Stimulated activated naive CD8-positive, alpha-beta T cell treated with anti-CD3 and anti-CD28 coated beads, Interleukin-15, Interleukin-2, amounts not matched to agents 100 ng/mL and 50 ng/mL, for 24 hours (primary cell): ENCODE data around the gene PDE6C.

ENCODE experiments used
- H3K27ac Mint-ChIP-seq: one replicate; pipeline ENCODE4 v1.8.0; 2021; ENCODE audit warnings: mild to moderate bottlenecking, mixed read lengths
- H3K27me3 Mint-ChIP-seq: one replicate; pipeline ENCODE4 v1.8.0; 2021; ENCODE audit warnings: mixed read lengths
- H3K36me3 Mint-ChIP-seq: one replicate; pipeline ENCODE4 v1.8.0; 2021; ENCODE audit warnings: low read depth, mixed read lengths
- H3K4me1 Mint-ChIP-seq: one replicate; pipeline ENCODE4 v1.8.0; 2021; ENCODE audit warnings: low read depth, mixed read lengths
- H3K4me3 Mint-ChIP-seq: one replicate; pipeline ENCODE4 v1.8.0; 2021; ENCODE audit warnings: mild to moderate bottlenecking, mixed read lengths
- H3K9me3 Mint-ChIP-seq: one replicate; pipeline ENCODE4 v1.8.0; 2021; ENCODE audit warnings: mixed read lengths

Gene PDE6C

DNA sequence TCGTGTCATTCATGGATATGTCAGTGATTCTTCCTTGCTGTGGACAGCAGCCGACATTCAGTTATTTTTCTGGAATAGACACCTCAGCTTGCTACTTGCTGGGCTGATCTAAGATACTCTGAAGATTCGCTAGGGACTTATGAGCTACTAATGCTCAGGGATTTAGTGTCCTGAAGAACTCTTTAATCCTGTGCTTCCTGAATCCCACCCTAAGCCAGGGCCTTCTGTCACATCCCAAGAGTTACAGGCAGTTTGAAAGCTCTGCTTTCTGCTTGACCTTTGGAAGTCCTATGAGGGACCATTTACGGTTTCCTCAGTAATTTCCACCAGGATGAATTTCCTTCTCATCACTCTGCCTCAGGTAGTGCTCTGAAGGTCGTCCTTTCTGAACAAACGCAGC lies at the start of gene PDE6C:
Gene PDE6C (plus strand): TSS at position 227 of the 400 bp plus-strand sequence. CDS start 189 bp downstream, outside the sequence.
- no peaks in the 10 kb centered on the region for H3K4me1 Mint-ChIP-seq

DNA sequence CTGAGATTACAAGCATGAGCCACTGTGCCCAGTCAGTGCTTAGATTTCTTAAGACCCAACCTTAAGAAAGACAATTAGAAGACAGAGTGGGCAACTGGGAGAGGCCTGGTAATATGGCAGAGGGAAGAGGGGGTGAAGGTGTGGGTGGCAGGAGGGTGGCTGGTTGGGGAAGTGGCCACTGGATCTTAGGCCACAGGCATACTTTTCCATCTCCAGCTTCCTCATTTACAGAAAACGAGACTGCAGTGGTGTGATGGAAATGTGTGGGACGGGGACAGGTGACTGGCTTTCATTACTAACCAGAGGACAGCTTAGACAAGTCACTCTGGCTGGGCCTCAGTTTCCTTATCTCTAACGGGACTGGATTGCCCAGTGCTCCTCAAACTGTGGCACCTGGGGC lies 46.9 kb upstream of the PDE6C start:
- Mint-ChIP-seq H3K4me3 (no peak overlapping the region), H3K36me3 (no peaks in the 10 kb centered on the region), H3K4me1 (no peaks in the 10 kb centered on the region), H3K27me3 (peaks cover 59% of the 10 kb centered on the region), H3K9me3 (no peaks in the 10 kb centered on the region), H3K27ac (no peak overlapping the region)

More for the DNA sequence above, at the start of gene PDE6C:
- H3K36me3 Mint-ChIP-seq: no peaks in the 10 kb centered on the region
- no peaks in the 10 kb centered on the region for H3K9me3 Mint-ChIP-seq
- no peak within 1 kb of the TSS for H3K4me3 Mint-ChIP-seq
- H3K27ac Mint-ChIP-seq: no peak within 1 kb of the TSS
- H3K27me3 Mint-ChIP-seq: peaks cover 14% of the 10 kb centered on the region

DNA sequence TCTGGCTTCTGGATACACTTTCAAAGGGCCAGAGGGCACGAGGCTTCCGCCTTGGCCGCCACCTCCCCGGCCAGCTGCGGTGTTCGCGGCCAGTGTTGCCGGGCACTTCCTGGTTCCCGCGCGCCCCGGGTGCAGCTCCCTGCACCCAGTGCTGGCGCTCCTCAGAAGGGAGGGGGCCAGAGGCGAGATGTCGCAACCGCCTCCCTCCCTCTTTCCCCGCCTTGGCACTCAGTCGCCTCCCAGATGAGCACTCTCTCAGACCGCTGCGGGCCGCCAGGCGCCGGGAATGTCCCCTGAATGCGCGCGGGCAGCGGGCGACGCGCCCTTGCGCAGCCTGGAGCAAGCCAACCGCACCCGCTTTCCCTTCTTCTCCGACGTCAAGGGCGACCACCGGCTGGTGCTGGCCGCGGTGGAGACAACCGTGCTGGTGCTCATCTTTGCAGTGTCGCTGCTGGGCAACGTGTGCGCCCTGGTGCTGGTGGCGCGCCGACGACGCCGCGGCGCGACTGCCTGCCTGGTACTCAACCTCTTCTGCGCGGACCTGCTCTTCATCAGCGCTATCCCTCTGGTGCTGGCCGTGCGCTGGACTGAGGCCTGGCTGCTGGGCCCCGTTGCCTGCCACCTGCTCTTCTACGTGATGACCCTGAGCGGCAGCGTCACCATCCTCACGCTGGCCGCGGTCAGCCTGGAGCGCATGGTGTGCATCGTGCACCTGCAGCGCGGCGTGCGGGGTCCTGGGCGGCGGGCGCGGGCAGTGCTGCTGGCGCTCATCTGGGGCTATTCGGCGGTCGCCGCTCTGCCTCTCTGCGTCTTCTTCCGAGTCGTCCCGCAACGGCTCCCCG lies 45.7 kb upstream of the PDE6C start, which contains the start of gene FFAR4:
Gene FFAR4 (plus strand): TSS at position 231 of the 842 bp plus-strand sequence. CDS start 56 bp downstream, at position 287.
- Mint-ChIP-seq H3K4me3 (no peak within 1 kb of the TSS), H3K36me3 (no peaks in the 10 kb centered on the region), H3K27me3 (peaks cover 55% of the 10 kb centered on the region), H3K9me3 (no peaks in the 10 kb centered on the region), H3K27ac (no peak within 1 kb of the TSS), H3K4me1 (no peaks in the 10 kb centered on the region)

DNA sequence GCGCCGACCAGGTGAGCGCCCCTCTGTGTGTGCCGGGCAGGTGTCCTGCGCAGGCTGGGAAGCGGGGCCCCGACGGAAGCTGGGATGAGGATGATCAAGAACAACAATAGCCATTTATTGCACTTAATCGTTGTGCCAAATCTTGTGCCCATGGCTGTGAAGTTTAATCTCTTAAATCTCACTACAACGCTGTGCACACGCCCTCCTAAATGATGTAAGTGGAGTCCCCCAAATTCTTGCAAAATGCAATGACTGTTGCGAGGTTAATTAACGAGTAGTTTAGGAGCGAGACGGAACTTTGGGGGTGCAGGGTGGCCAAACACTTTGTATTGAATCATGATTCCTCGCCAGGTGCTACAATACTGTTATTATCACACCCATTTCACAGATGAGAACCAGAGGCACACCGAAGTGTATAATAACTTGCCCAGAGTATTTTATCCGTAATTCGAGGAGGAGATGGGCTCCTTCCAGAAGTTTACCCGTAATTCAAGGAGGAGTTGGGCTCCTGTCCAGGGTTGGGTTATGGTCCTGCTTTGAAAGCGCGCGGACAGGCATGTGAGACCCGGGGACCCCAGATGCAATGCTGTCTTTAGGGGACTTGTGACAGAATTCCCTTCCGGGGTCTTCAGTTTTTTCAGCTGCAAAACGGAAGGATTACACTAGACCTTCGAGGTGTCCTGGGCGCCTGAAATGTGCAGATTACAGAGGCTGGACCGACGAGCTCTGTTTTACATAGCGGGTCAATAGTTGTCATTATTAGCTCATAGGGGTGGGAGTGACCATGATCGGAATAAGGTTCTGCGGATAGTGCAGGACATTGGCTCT lies 44.8 kb upstream of the PDE6C start:
- no peaks in the 10 kb centered on the region for H3K4me1 Mint-ChIP-seq
- H3K27ac Mint-ChIP-seq: no peak overlapping the region
- H3K36me3 Mint-ChIP-seq: no peaks in the 10 kb centered on the region
- no peaks in the 10 kb centered on the region for H3K9me3 Mint-ChIP-seq
- H3K27me3 Mint-ChIP-seq: peaks cover 61% of the 10 kb centered on the region
- H3K4me3 Mint-ChIP-seq: no peak overlapping the region

DNA sequence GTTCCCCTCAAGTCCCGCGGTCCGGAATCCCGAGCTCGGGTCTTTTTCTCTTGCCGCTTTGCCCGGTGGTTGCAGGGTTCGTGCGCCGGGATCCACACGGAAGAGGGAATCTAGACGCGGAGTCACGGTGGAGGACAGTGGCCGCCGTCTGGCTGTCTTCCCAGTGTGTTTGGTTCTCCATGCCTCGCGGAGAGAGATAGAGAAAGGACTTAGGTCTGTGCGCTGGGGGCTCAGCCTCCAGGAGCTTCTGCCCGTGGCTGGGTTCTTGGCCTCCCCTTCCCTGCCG lies 44.3 kb upstream of the PDE6C start:
- no peaks in the 10 kb centered on the region for H3K9me3 Mint-ChIP-seq
- H3K27me3 Mint-ChIP-seq: peaks cover 67% of the 10 kb centered on the region

DNA sequence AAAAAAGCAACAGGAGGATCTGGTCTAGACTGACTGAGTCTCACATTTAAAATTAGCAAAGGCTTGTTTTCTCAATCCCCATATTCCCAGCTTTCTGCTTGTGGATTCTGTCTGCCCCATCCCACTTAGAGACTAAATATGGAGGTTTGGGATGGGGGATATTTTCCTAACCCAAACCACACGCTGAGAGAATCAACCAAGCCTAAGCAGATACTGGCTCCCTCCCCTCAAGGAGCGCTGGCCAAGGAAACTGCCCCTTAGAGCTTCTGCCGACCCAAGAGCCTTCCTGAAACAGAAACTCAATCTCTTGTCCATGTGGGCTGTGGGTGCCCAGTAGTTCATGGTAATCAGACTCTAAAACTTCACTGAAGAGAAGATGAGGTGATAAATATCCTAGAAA lies 42.0 kb upstream of the PDE6C start:
- Mint-ChIP-seq H3K27me3 (peaks cover 71% of the 10 kb centered on the region), H3K4me3 (no peak overlapping the region), H3K9me3 (no peaks in the 10 kb centered on the region), H3K4me1 (peaks cover 4% of the 10 kb centered on the region), H3K27ac (no peak overlapping the region), H3K36me3 (no peaks in the 10 kb centered on the region)

More for the DNA sequence above, 44.3 kb upstream of the PDE6C start:
- Mint-ChIP-seq H3K4me3 (no peak overlapping the region), H3K27ac (no peak overlapping the region), H3K36me3 (no peaks in the 10 kb centered on the region), H3K4me1 (no peaks in the 10 kb centered on the region)

DNA sequence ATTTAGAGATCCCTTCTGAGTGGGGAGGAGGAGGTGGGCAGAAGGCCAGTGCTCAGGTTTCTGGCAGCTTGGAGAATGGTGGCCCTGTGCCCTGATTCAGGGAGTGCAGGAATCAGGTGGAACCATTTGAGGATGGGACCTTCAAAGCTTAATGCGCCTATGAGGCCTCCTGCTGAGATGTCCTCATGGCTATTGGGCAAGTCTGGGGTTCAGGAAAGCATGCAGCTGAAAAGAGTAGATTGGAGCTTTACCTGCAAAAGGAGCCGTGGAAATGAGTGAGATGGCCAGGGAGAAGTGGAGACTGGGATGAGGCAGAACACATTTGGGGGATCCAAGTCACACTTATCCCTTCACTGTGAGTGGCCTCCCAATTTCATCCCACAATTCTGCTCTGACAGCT lies 39.7 kb upstream of the PDE6C start:
- peaks cover 4% of the 10 kb centered on the region for H3K4me1 Mint-ChIP-seq
- H3K27ac Mint-ChIP-seq: no peak overlapping the region
- H3K9me3 Mint-ChIP-seq: no peaks in the 10 kb centered on the region
- H3K4me3 Mint-ChIP-seq: no peak overlapping the region
- peaks cover 56% of the 10 kb centered on the region for H3K27me3 Mint-ChIP-seq
- no peaks in the 10 kb centered on the region for H3K36me3 Mint-ChIP-seq

DNA sequence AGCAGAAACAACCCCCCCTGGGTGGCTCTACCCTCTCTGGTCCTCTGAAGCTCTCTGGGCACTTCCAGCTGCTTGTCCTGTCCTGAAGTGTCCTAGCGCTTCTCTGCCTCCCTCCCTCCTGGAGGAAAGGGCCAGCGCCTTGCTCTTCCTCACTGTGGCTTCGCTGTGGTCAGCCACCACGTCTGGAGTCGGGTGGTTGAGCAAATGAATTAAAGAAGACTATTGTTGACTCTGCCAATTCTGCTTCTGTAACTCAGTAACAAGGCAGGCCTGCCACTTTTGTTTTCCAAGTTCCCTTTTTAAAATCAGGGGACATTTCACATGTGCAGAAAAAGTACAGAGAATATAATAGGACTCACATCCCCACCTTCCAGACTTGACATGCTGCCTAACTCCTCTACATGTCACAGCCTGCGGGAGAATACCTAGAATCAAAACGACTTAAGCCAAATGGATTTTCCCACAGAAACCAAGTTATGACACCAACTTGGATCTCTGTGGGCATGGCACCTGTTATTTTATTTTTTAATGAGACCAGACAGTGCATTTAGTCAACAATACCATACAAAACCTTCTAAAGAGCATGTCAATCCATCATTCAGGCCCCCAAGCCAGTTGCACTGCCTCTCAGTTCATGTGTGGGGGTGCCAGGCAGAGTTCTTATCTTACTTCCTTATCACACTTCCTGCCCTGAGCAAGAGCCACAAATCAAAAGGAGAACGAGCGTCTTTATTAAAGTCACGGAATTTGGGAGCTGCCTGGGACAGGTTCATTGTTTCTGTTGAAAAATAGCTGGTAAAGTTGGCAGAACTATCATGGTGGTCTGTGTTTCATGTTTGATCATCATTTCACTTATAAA lies 39.1 kb upstream of the PDE6C start:
- Mint-ChIP-seq H3K36me3 (no peaks in the 10 kb centered on the region), H3K4me1 (peaks cover 4% of the 10 kb centered on the region), H3K27me3 (peaks cover 53% of the 10 kb centered on the region), H3K9me3 (no peaks in the 10 kb centered on the region), H3K27ac (no peak overlapping the region), H3K4me3 (no peak overlapping the region)

DNA sequence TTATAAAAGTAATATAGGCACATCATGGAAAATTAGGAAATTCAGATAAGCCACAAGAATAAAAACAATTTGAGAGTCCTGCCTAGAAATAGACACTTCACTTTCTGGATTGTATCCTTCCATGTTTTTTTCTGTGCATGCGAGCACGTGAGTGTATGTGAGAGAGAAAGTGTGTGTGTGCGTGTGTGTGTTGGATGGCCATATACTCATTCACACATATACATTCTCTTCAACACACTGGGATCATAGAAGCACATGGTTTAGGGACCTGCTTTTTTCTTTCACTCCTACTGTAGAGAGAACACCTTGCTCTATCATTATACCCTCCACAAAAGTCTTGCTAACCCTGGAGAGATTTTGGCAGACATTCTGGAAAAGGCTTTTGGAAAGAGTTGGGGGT lies 38.4 kb upstream of the PDE6C start:
- H3K27ac Mint-ChIP-seq: no peak overlapping the region
- peaks cover 49% of the 10 kb centered on the region for H3K27me3 Mint-ChIP-seq
- H3K36me3 Mint-ChIP-seq: no peaks in the 10 kb centered on the region
- no peaks in the 10 kb centered on the region for H3K9me3 Mint-ChIP-seq
- peaks cover 4% of the 10 kb centered on the region for H3K4me1 Mint-ChIP-seq
- no peak overlapping the region for H3K4me3 Mint-ChIP-seq

DNA sequence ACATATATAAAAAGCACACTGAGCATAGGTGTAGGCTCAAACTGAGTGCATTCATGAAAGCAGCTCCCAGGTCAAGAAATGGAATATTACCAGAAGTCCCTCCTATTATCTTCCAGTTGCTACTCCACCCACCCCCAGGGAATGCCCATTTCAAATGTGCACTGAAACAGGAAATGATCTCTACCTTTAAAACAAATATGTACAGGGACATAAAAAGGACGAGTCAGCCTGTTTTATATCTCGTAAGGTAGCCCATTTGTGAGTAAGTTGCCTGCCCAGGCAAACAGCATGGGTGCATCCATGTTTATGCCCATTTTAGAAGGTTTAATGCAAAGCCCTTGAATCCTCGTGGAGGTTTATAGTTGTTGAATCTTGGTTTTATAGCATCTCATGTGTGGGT lies 35.4 kb upstream of the PDE6C start:
- no peak overlapping the region for H3K27ac Mint-ChIP-seq
- H3K9me3 Mint-ChIP-seq: peaks cover 6% of the 10 kb centered on the region
- no peak overlapping the region for H3K4me3 Mint-ChIP-seq
- no peaks in the 10 kb centered on the region for H3K36me3 Mint-ChIP-seq
- H3K4me1 Mint-ChIP-seq: peaks cover 4% of the 10 kb centered on the region
- peaks cover 38% of the 10 kb centered on the region for H3K27me3 Mint-ChIP-seq

DNA sequence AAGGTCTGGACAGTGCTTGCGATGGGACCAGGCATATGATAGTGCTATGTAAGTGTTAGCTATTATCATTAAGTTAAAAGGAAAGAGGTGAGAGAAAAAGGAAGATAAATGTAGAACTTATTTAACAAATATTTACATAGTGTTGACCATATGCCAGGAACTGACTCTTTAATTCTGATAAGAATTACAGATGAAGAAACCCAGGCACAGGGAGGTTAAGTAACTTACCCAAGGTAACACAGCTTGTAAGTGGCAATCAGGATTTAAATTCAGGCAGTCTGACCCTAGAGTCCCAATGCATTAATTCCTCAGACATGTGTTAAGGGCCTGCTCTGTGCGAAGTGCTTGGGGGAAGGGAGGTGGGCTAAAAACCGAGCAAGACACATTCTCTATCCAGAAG lies 34.8 kb upstream of the PDE6C start:
- H3K27ac Mint-ChIP-seq: no peak overlapping the region
- peaks cover 4% of the 10 kb centered on the region for H3K4me1 Mint-ChIP-seq
- peaks cover 6% of the 10 kb centered on the region for H3K9me3 Mint-ChIP-seq
- no peak overlapping the region for H3K4me3 Mint-ChIP-seq
- H3K36me3 Mint-ChIP-seq: no peaks in the 10 kb centered on the region
- peaks cover 33% of the 10 kb centered on the region for H3K27me3 Mint-ChIP-seq

DNA sequence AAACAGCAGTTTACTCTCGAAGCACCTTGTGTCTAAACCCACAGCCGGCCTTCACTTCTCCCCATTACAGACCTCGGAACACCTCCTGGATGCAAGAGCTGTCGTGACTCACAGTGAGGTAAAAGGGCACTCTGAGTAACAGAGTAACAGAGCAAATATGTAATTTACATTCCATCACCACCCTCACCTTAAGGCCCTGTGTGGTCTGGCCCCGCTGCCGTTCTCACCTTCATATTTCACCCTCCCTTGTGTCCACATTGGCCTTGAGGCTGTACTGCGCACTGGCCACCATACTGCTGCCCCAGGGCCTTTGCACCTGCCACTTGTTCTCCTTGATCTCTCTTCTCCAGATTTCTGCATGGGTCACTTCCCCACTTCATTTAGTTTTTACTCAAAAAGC lies 33.2 kb upstream of the PDE6C start:
- no peak overlapping the region for H3K27ac Mint-ChIP-seq
- peaks cover 6% of the 10 kb centered on the region for H3K9me3 Mint-ChIP-seq
- H3K4me3 Mint-ChIP-seq: no peak overlapping the region
- no peaks in the 10 kb centered on the region for H3K4me1 Mint-ChIP-seq
- H3K27me3 Mint-ChIP-seq: peaks cover 21% of the 10 kb centered on the region
- H3K36me3 Mint-ChIP-seq: no peaks in the 10 kb centered on the region

DNA sequence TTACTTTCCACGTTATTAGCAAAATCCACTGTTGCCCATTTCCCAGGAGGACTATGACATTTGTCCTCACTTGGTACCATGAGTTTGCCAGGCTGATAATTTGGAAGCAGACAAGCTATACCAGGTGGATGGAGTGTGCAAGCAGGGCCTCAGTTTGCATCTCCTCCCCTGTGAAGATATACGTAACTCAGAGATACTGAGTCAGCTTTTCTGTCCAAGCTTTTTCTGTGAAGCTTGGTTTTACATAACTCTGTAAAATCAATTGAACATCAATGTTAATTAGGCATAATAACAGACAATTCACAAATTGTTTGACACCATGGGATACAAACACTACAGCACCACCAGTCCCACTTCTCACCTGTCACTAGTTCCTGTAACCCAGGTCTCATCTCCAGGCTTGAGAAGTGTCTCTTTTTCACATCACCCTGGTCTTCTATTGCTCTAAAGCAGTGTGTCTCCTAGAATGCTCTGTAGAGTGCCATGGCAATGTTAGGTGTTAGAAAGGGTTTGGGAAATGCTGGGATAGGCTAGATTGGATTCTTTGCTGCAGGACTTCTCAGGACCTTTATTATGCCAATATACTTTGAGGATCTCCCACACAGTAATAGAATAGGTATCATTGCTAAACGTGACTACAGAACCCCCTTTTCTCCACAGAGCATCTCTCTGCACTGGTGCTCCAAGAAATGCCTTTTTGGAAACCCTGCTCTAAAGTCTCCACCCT lies 32.2 kb upstream of the PDE6C start:
- no peaks in the 10 kb centered on the region for H3K36me3 Mint-ChIP-seq
- no peak overlapping the region for H3K4me3 Mint-ChIP-seq
- no peak overlapping the region for H3K27ac Mint-ChIP-seq
- peaks cover 20% of the 10 kb centered on the region for H3K27me3 Mint-ChIP-seq
- H3K4me1 Mint-ChIP-seq: no peaks in the 10 kb centered on the region
- peaks cover 6% of the 10 kb centered on the region for H3K9me3 Mint-ChIP-seq

DNA sequence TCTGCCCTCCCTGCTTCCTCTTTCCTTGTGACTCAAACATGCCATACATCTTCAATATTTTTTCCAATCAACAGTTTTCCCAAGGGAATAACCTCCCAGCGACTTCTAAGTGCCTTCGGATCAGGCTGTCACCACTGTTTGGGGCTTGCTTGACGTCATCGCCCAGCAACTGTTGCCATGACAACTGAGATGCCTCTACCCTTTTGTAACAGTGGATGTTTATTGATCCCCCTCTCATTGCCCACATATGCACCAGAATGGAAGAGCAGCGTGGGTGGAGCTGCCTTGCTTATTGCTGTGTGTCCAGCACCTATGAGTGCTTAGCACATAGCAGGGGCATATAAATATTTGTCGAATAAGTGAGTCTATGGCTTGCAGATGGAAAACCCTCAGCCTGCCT lies 31.5 kb upstream of the PDE6C start:
- Mint-ChIP-seq H3K4me1 (no peaks in the 10 kb centered on the region), H3K36me3 (no peaks in the 10 kb centered on the region), H3K27me3 (peaks cover 16% of the 10 kb centered on the region), H3K27ac (no peak overlapping the region), H3K4me3 (no peak overlapping the region), H3K9me3 (peaks cover 6% of the 10 kb centered on the region)
